ENCODE data around the gene RTN4R.

GRCh38 chr22:20275836-20276235 lies 7.7 kb upstream of the RTN4R start:
- TF ChIP-seq CTCF (IDR thresholded peaks at IDR 0.05) (no peak), POLR2A (IDR thresholded peaks at IDR 0.05) (no peak)

All from testis (tissue), 2 donors.